Activated T-cell treated with anti-CD3 and anti-CD28 coated beads for 24 hours (primary cell): ENCODE data around the gene NCOR2.

Source experiments
- DNase-seq: peaks from one replicate; pipeline ENCODE4 v3.0.0-alpha.2; 2020; ENCODE audit warnings: low read depth

Gene NCOR2

DNA sequence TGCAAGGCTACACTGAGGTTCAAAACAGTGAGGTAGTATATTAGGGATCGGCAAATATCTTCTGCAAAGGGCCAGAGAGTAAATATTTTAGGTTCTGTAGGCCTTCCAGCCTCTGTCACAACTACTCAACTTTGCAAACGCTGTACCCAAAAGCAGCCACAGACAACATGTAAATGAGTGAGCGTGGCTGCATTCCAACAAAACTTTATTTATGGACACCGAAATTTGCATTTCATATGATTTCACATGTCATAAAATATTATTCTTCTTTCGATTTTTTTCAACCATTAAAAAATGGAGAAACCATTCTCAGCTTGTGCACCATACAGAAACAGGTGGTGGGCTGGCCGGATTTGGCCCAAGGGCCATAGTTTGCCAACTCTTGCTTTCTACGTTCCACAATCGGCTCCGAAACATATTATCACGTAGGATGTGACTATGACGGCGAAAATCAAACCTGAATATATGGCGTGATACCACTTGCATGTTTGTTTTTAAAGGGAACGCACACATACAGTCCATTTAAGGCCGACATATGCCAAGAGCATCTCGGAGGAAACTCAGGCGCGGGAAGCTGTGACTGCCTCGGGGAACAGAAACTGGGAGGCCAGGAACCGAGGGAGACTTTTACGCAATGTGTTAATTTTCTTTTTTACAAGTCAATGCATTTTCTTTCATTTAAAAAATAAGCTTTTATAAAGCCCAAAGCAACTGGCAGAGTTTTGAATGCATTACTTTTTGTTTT lies 7.1 kb downstream of the NCOR2 start:
- DNase-seq: no peak

DNA sequence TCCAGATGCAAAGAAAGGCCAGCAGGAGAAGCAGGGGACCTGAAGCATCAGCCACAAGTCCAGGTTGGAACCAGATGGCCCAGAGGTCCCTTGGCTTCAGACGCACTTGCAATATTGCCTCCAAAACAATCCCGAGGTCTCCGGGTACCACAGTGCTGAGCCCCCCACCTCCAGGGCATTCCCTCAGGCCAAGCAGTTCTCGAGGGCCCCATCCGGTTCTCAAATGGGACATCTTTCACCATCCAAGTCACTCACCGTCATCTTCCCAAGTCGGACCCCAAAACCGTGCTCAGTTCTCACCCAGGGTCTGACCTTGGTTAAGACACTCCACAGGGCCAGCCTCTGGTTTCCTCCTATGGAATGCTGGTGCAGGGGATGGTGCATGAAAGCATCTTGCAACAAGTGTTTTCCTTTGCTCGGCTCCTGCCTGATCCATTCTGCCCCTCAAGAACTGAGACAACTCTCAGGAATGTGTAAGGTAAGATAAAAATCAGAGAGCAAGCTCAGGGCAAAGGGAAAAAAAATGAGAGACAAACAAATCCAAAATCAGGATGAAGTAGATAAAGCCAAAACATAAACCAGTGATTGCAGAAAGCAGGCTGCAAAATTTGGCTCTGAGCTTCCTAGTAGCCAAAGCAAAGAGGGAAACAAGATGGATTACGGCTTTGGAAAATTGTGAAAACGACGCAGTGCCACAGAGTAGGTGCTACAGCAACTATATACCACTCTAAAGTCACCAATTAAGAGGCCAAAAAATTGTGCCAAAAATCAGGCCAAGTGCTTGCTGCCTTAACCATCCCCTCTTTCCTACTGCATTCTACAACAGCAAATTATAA lies 8.0 kb downstream of the NCOR2 start:
- no peak for DNase-seq

GRCh38 chr12:124558313-124558712 lies 9.1 kb downstream of the NCOR2 start:
- DNase-seq: no peak

DNA sequence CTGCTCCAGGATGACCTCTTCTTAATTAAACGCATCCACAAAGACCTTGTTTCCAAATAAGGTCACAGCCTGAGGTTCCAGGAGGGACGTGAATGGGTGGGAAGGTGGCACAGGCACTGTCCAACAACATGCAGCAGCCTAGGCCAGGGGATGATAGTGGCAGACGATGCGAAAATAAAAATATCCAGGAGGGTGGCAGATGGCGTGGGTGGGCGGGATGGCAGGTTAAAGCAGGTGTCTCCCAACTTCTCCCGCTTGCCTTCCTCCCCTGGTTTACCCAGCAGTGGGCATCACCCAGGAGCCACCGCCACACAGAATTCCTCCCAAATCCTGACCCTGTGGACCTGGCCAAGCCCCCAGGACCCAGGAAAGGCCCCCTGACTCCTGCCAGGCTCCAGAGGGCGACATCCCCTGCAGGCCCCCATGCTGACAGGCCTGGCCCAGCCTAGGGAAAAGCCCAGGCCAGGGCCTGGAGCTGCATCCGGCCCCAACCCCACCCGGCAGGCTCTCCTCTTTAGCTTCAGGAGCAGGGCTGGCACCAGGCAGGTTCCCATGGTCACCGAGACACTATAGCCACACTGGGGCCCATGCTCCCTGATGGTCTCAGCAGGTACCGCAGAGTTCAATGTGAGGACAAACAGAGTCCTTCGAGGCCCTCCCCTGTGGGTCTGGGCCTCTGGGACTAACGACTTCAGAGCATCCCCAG lies 9.7 kb downstream of the NCOR2 start:
- no peak for DNase-seq

GRCh38 chr12:124556896-124557501 lies 10.4 kb downstream of the NCOR2 start:
- no peak for DNase-seq

DNA sequence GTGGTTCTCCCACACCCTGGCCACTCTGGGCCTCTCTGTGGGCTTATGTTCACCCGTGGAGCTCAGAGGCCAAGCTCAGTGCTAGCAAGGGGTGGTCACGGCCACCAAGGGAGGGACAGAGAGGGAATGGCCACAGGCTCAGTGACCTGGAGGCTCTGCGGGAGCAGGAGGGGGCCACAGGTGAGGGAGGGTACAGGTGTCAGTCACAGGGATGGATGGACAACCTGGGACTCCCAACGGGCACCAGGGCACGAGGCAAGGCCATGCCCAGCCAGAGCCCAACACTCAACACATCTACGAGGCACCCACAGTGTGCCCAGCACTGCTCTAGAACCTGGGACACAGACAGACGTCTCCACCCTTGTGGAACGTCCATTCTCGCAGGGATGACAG lies 11.3 kb downstream of the NCOR2 start:
- DNase-seq: no peak

- no peak for DNase-seq
Observed at GRCh38 chr12:124555168-124556073, 12.0 kb downstream of the NCOR2 start.

DNA sequence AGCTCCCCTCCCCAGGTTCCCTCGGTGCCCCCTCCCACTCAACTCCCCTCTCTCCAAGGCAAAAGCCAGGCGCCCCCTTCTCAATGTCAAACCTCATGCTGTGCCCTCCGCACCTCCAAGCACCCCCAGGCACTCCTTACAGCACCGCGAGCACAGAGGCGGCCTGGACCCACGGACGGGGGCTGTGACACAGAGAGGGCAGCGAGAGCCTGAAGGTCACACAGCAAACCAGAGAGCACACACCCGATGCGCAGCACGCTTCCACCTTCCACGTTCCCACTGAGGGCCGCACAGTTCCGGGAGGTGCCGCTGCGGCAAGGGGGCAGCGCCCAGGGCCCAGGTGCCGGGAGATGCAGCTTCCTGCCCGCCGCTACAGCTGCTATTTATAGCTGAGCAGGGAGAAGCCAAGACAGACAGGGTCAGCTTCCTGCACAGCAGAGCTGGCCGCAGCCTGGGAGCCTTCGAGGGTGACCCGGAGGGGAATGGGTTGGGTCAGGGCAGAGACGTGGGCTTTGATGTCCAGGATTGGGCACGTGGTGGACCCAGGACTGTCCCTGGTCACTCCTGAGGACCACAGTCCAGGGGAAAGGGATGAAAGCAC lies 12.9 kb downstream of the NCOR2 start:
- DNase-seq: no peak

GRCh38 chr12:124553862-124554428 lies 13.5 kb downstream of the NCOR2 start:
- no peak for DNase-seq

GRCh38 chr12:124551268-124552144 lies 15.9 kb downstream of the NCOR2 start:
- no peak for DNase-seq

DNA sequence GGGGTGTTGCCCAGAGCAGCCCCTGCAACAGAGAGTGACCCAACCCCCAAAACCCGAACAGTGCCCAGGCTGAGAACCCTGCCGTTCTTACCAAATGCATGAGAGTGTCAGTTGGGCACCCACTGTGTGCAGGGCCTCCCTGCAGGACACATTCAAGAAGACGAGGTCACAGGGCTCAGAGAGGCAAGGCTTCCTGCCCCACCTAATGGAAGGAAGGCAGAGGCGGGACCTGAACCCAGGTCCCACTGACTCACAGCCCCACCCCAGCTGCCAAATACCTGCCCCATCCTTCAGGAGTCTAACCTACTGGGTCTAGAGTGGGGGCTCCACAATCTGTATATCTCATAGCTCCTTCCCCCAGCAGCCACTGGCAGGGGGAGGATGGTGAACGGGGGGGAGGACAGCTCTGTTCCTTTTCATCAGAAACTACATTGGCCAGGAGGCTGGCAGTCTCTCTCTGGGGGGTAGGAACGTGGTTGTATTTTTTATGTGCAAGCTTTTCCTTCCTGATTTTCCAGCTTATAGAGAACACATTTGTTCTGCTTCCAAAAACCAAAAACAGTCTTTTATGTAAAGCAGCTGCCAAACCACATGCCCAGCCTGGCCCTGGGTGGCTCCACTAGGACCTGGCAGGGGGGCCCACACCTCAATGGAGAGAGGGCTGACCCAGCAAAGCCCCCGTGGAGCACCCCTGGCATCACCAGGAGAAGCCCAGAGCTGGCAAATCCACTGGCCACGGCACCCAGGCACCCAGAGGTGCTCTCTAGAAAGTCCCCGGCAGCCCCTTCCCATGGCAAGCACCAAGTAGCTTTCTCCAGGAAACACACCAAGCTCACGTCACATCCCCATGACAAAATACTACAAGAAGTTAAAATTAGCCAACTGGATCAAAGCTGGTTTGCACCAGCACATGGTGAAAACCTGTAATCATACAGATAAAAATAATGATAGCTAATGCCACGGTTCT lies 17.0 kb downstream of the NCOR2 start:
- DNase-seq: no peak

DNA sequence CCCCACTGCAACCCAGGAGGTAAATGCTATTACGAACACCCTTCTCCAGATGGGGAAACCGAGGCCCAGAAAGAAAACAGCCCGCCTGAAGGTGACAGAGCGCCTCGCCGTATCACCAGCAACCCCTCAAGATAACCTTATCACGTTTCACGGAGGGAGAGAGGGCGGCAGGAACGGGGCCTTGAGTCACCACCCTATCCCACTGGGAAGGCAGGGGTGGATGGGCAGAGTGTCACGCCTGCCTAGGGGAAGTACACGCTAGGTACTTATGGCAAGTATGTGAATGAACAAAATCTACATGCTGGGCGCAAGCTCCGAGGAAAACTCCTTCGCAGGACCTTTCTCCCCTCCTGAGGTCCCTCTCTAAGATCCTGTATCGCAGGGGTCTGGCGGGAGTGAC lies 17.8 kb downstream of the NCOR2 start:
- DNase-seq: no peak

DNA sequence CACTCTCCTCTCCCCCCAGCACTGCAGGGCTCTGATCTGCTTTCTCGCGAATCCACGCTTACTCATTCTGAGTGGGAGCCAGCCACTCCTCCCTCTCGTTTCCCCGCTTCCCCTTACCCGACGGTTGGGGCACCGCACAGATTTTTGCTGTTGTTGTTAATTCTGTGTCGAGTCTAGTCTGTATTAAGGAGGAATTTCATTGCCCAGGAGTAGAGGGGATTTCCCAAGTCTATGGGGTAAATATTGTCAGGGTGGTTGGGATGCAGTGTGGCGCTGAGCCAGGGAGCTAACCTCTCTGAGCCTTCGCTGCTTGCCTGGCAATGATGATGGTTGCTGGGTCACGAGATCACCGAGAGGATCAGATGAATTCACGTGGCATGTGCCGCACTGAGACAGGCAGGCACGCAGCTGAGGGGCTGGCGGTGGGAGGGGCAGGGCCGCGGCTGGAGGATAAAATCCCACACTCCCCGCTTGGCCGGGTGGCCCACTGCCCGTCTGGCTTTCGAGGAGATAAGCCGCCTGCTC lies 18.5 kb downstream of the NCOR2 start:
- no peak for DNase-seq

GRCh38 chr12:124547626-124548025 lies 19.8 kb downstream of the NCOR2 start:
- no peak for DNase-seq

DNA sequence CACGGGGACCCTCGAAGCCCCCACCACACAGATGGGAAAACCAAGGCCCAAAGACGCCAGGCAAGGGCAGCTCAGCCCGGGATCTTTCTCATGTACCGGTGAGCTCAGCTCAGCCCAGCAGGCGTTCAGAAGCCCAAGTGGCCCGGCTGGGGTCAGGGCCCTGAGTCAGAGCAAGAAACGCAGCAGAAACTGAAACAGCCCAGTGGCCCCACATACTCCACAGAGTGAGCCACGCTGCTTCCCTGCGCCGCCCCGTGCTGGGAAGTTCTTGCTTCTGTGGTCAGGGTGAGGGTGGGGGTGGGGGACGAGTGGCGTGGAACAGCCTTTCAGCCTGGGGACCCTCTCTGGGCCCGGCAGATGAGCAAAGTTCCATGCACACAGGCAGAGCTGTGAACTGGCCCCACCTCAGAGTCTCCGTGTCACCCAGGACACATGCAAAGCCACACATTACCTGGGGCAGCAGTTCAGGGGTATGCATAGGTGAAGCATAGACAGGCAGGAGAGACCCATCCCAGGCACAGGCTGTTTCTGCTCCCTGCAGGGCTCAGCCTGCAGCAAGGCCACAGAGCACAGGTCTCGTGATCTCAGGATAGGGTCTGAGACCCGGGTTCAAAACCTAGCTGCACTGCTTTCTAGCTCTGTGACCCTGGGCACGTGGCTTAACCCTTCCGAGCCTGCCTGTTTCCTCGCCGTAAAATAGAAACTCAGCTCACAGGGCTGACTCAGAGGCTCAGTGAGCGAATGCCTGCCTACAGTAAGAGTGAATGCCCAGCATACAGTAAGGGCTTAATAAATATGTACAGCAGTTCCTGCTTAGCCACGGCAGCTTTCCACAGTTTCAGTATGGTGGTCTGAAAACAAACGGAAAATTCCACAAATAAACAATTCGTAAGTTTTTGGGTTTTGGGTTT lies 21.6 kb downstream of the NCOR2 start:
- peak; percentile 36 for DNase-seq

- DNase-seq: no peak
Observed at GRCh38 chr12:124544983-124545382, 22.4 kb downstream of the NCOR2 start.
